WTC11 (cell line): ENCODE measurements around the gene NXN. TPM values are rescaled to one million over a fixed set of nuclear protein-coding genes. Genes with fewer than 3 reads are reported as not detected.

Source experiments
- ATAC-seq: fragments of 200-7000 bp; cut with Tn5 transposase; 2 replicates; pipeline ENCODE4 v1.10.0; 2021; ENCODE audit warnings: mild to moderate bottlenecking, moderate library complexity
- CTCF ChIA-PET: fragments of 300-600 bp; sonication (Branson Sonifier 250); formaldehyde crosslinking; loops from one replicate; lab custom pipeline; 2021; ENCODE audit warnings: antibody characterized with exemption; lab: Charles Lee
- POLR2A ChIA-PET: fragments of 350-600 bp; sonication (Branson Sonifier 250); formaldehyde crosslinking; loops from one replicate; lab custom pipeline; 2021; ENCODE audit warnings: antibody characterized with exemption; lab: Charles Lee
- DNase-seq: peaks from one replicate; pipeline ENCODE4 v3.0.0; 2021; ENCODE audit warnings: low spot score
- H3K27ac Mint-ChIP-seq: 2 replicates; pipeline ENCODE4 v1.8.0; 2021; ENCODE audit warnings: mixed read lengths
- H3K27me3 Mint-ChIP-seq: 2 replicates; pipeline ENCODE4 v1.8.0; 2021; ENCODE audit warnings: low read depth, mild to moderate bottlenecking, moderate library complexity, mixed read lengths
- H3K36me3 Mint-ChIP-seq: 2 replicates; pipeline ENCODE4 v1.8.0; 2021; ENCODE audit warnings: mixed read lengths
- H3K4me1 Mint-ChIP-seq: 2 replicates; pipeline ENCODE4 v1.8.0; 2022; ENCODE audit warnings: mixed read lengths
- H3K4me3 Mint-ChIP-seq: 2 replicates; pipeline ENCODE4 v1.8.0; 2021; ENCODE audit warnings: mild to moderate bottlenecking, moderate library complexity, mixed read lengths
- H3K9me3 Mint-ChIP-seq: 2 replicates; pipeline ENCODE4 v1.8.0; 2021; ENCODE audit warnings: mixed read lengths
- ATF1 ChIP-seq: sonication (generic); formaldehyde crosslinking; IDR thresholded peaks from 2 replicates; pipeline ENCODE4 v1.8.1; 2023; ENCODE audit warnings: mild to moderate bottlenecking, moderate library complexity, missing genetic modification reagents
- CREB1 ChIP-seq: sonication (generic); formaldehyde crosslinking; IDR thresholded peaks from 2 replicates; pipeline ENCODE4 v1.8.0; 2023; ENCODE audit warnings: mild to moderate bottlenecking, missing genetic modification reagents
- E2F1 ChIP-seq: sonication (generic); formaldehyde crosslinking; IDR thresholded peaks from 2 replicates; pipeline ENCODE4 v1.8.0; 2022; ENCODE audit warnings: mild to moderate bottlenecking, missing genetic modification reagents
- ERG ChIP-seq: fragments of 250-450 bp; sonication (Bioruptor Pico); IDR thresholded peaks from 2 replicates; pipeline ENCODE4 v1.8.0; 2021; ENCODE audit warnings: mild to moderate bottlenecking
- GABPB1 ChIP-seq: sonication (generic); formaldehyde crosslinking; IDR thresholded peaks from 2 replicates; pipeline ENCODE4 v1.8.1; 2023; ENCODE audit warnings: mild to moderate bottlenecking, missing genetic modification reagents
- GRHL2 ChIP-seq: fragments of 250-450 bp; sonication (Bioruptor Pico); IDR thresholded peaks from 2 replicates; pipeline ENCODE4 v1.8.0; 2022; ENCODE audit warnings: mild to moderate bottlenecking, moderate library complexity; ENCODE audit not compliant: insufficient replicate concordance, severe bottlenecking
- GTF2I ChIP-seq: fragments of 250-450 bp; sonication (Bioruptor Pico); conservative IDR thresholded peaks from 2 replicates; pipeline ENCODE4 v1.4.0; 2021; ENCODE audit warnings: mild to moderate bottlenecking
- IRF2 ChIP-seq: sonication (generic); formaldehyde crosslinking; IDR thresholded peaks from 2 replicates; pipeline ENCODE4 v1.8.0; 2022; ENCODE audit warnings: low read depth, missing genetic modification reagents, borderline replicate concordance
- JUN ChIP-seq: sonication (generic); formaldehyde crosslinking; IDR thresholded peaks from 2 replicates; pipeline ENCODE4 v1.8.0; 2023; ENCODE audit warnings: mild to moderate bottlenecking, missing genetic modification reagents
- NFE2L1 ChIP-seq: sonication (generic); formaldehyde crosslinking; IDR thresholded peaks from 2 replicates; pipeline ENCODE4 v1.8.1; 2023; ENCODE audit warnings: missing genetic modification reagents
- NR1H2 ChIP-seq: sonication (generic); formaldehyde crosslinking; IDR thresholded peaks from 2 replicates; pipeline ENCODE4 v1.9.0; 2021; ENCODE audit warnings: mild to moderate bottlenecking, moderate library complexity, missing genetic modification reagents
- NR2C2 ChIP-seq: sonication (generic); formaldehyde crosslinking; IDR thresholded peaks from 2 replicates; pipeline ENCODE4 v1.8.0; 2022; ENCODE audit warnings: mild to moderate bottlenecking, missing genetic modification reagents
- NR3C1 ChIP-seq: sonication (generic); formaldehyde crosslinking; conservative IDR thresholded peaks from 2 replicates; pipeline ENCODE4 v1.8.1; 2023; ENCODE audit warnings: low read depth, mild to moderate bottlenecking, missing genetic modification reagents
- PRRX2 ChIP-seq: fragments of 250-450 bp; sonication (Bioruptor Pico); IDR thresholded peaks from 2 replicates; pipeline ENCODE4 v1.8.0; 2021; ENCODE audit warnings: mild to moderate bottlenecking
- SP1 ChIP-seq: sonication (generic); formaldehyde crosslinking; conservative IDR thresholded peaks from 2 replicates; pipeline ENCODE4 v1.8.1; 2022; ENCODE audit warnings: missing genetic modification reagents
- TEAD4 ChIP-seq: sonication (generic); formaldehyde crosslinking; IDR thresholded peaks from 2 replicates; pipeline ENCODE4 v1.8.0; 2022; ENCODE audit warnings: mild to moderate bottlenecking, missing genetic modification reagents
- USF1 ChIP-seq: sonication (generic); formaldehyde crosslinking; IDR thresholded peaks from 2 replicates; pipeline ENCODE4 v1.8.0; 2022; ENCODE audit warnings: mild to moderate bottlenecking, missing genetic modification reagents
- ZNF232 ChIP-seq: sonication (generic); formaldehyde crosslinking; IDR thresholded peaks from 2 replicates; pipeline ENCODE4 v1.8.0; 2022; ENCODE audit warnings: mild to moderate bottlenecking, missing genetic modification reagents
- ZNF263 ChIP-seq: sonication (generic); formaldehyde crosslinking; IDR thresholded peaks from 2 replicates; pipeline ENCODE4 v1.8.1; 2022; ENCODE audit warnings: low read depth, mild to moderate bottlenecking, moderate library complexity, missing genetic modification reagents
- ZNF416 ChIP-seq: fragments of 250-450 bp; sonication (Bioruptor Pico); IDR thresholded peaks from 2 replicates; pipeline ENCODE4 v1.9.0; 2021; ENCODE audit warnings: mild to moderate bottlenecking, inconsistent platforms
- total RNA-seq: library from RNA; stranded (reverse); gene quantifications from 3 replicates; pipeline ENCODE4 v1.2.3, GENCODE V29; 2021
- TF ChIP-seq, protein P1 (sequence below): sonication (generic); formaldehyde crosslinking; IDR thresholded peaks from 2 replicates; pipeline ENCODE4 v1.8.0; 2023; ENCODE audit warnings: missing genetic modification reagents
- TF ChIP-seq, protein P2 (sequence below): sonication (generic); formaldehyde crosslinking; IDR thresholded peaks from 2 replicates; pipeline ENCODE4 v1.8.0; 2022; ENCODE audit warnings: mild to moderate bottlenecking, missing genetic modification reagents
- TF ChIP-seq, protein P3 (sequence below): sonication (generic); formaldehyde crosslinking; IDR thresholded peaks from 2 replicates; pipeline ENCODE4 v1.8.1; 2022; ENCODE audit warnings: low read depth, mild to moderate bottlenecking, moderate library complexity, missing genetic modification reagents, borderline replicate concordance
- TF ChIP-seq, protein P4 (sequence below): sonication (generic); formaldehyde crosslinking; IDR thresholded peaks from 2 replicates; pipeline ENCODE4 v1.8.1; 2022; ENCODE audit warnings: missing genetic modification reagents, borderline replicate concordance

Gene NXN
- total RNA-seq, 1 experiment from 2014 or later = 96.8 TPM

DNA sequence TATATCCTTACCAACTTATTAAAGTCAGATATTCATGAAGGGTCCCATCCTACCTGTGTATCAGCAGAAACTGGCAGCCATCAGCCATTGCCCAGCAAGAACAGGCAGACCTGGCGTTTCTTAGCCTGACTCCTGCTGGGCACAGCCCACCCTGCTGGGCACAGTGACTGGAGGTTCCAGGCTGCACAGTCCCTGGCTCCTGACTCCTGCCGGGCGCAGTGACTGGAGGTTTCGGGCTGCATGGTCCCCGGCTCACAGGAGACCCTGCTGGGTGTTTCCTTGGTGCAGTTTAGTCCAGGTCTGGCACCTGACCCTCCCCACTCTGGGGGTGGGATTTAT lies 24.0 kb upstream of the NXN start:
- ATAC-seq (no peak), DNase-seq (no peak)
- no peaks in the 10 kb centered on the region for H3K9me3 Mint-ChIP-seq
- H3K4me3 Mint-ChIP-seq = no peak overlapping the region
- H3K4me1 Mint-ChIP-seq = peaks cover 7% of the 10 kb centered on the region
- H3K27me3 Mint-ChIP-seq = no peaks in the 10 kb centered on the region
- TF ChIP-seq NR1H2 = no peak
- TF ChIP-seq E2F1 (CRISPR knock-in tag) = no peak
- no peak for TF ChIP-seq GTF2I
- TF ChIP-seq PRRX2 (CRISPR knock-in tag) = no peak
- POLR2A ChIA-PET = no interaction called here
- CTCF ChIA-PET = interaction anchor here (1.5 to 9.1 kb wide), 2 partner anchors 52 to 55 kb away, joined by 6 to 56 read pairs; no protein-coding TSS in a partner anchor
- H3K36me3 Mint-ChIP-seq = peaks cover 33% of the 10 kb centered on the region
- no peak overlapping the region for H3K27ac Mint-ChIP-seq

DNA sequence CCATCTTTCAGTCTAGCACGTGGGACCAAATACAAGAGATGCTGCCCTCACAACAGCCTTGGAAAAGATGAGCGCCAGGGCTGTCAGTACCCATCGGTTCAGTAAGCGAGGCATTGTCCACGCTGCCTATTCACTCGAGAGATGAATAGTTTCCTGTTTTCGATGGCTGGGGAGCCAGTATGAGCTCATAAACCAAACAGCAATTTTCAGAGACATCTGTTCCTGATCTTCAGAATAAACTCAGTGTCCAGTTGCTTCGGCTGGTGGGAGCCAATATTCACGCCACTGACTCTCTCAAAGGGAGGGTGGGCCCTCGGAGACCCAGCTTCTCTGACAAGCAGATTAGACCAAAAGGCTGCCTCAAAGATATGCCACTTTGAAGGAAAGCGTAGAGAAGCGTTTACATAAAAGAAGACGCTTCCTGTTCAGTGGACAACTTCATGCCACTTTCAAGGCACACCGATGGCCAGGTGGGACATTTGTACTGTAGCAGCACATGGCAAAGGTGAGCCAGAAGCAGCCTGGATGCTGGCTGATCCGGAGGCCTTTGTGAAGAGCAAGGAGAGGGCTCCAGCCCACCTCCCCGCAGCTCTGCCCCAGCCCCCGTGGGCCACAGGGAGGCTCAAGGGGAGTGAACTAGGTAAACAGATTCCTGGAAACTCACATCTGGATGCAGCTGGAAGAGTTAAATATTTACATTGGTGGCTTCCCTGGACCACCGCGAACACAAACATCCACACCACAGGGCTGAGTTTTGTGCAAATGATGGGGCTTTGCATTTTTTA lies 23.4 kb upstream of the NXN start:
- ATAC-seq = no peak
- no peak overlapping the region for H3K4me3 Mint-ChIP-seq
- H3K4me1 Mint-ChIP-seq = peaks cover 11% of the 10 kb centered on the region
- no peaks in the 10 kb centered on the region for H3K27me3 Mint-ChIP-seq
- ChIA-PET CTCF (interaction anchor here (1.5 to 9.1 kb wide), 2 partner anchors 53 to 55 kb away, joined by 6 to 56 read pairs; no protein-coding TSS in a partner anchor), POLR2A (no interaction called here)
- H3K9me3 Mint-ChIP-seq = no peaks in the 10 kb centered on the region
- H3K36me3 Mint-ChIP-seq = peaks cover 33% of the 10 kb centered on the region
- DNase-seq = no peak
- no peak overlapping the region for H3K27ac Mint-ChIP-seq
- no peak for TF ChIP-seq SP1 (CRISPR knock-in tag)

GRCh38 chr17:1002412-1002753 lies 22.8 kb upstream of the NXN start:
- no peak for DNase-seq
- H3K4me1 Mint-ChIP-seq = peaks cover 15% of the 10 kb centered on the region
- no peak overlapping the region for H3K27ac Mint-ChIP-seq
- H3K36me3 Mint-ChIP-seq = peaks cover 33% of the 10 kb centered on the region
- no peak overlapping the region for H3K4me3 Mint-ChIP-seq
- POLR2A ChIA-PET = no interaction called here
- TF ChIP-seq, protein P1, sequence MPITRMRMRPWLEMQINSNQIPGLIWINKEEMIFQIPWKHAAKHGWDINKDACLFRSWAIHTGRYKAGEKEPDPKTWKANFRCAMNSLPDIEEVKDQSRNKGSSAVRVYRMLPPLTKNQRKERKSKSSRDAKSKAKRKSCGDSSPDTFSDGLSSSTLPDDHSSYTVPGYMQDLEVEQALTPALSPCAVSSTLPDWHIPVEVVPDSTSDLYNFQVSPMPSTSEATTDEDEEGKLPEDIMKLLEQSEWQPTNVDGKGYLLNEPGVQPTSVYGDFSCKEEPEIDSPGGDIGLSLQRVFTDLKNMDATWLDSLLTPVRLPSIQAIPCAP (CRISPR knock-in tag) = no peak
- TF ChIP-seq NFE2L1 (CRISPR knock-in tag) = no peak
- TF ChIP-seq ERG (CRISPR knock-in tag) = no peak
- no peak for TF ChIP-seq TEAD4
- TF ChIP-seq GABPB1 = no peak
- TF ChIP-seq, protein P2, sequence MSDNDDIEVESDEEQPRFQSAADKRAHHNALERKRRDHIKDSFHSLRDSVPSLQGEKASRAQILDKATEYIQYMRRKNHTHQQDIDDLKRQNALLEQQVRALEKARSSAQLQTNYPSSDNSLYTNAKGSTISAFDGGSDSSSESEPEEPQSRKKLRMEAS (CRISPR knock-in tag) = no peak
- TF ChIP-seq, protein P3, sequence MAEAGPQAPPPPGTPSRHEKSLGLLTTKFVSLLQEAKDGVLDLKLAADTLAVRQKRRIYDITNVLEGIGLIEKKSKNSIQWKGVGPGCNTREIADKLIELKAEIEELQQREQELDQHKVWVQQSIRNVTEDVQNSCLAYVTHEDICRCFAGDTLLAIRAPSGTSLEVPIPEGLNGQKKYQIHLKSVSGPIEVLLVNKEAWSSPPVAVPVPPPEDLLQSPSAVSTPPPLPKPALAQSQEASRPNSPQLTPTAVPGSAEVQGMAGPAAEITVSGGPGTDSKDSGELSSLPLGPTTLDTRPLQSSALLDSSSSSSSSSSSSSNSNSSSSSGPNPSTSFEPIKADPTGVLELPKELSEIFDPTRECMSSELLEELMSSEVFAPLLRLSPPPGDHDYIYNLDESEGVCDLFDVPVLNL (CRISPR knock-in tag) = no peak
- TF ChIP-seq CREB1 (CRISPR knock-in tag) = no peak
- TF ChIP-seq NR2C2 = no peak
- no peak for TF ChIP-seq USF1 (CRISPR knock-in tag)
- TF ChIP-seq, protein P4, sequence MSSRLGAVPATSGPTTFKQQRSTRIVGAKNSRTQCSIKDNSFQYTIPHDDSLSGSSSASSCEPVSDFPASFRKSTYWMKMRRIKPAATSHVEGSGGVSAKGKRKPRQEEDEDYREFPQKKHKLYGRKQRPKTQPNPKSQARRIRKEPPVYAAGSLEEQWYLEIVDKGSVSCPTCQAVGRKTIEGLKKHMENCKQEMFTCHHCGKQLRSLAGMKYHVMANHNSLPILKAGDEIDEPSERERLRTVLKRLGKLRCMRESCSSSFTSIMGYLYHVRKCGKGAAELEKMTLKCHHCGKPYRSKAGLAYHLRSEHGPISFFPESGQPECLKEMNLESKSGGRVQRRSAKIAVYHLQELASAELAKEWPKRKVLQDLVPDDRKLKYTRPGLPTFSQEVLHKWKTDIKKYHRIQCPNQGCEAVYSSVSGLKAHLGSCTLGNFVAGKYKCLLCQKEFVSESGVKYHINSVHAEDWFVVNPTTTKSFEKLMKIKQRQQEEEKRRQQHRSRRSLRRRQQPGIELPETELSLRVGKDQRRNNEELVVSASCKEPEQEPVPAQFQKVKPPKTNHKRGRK (CRISPR knock-in tag) = no peak
- no peak for TF ChIP-seq NR3C1 (CRISPR knock-in tag)
- TF ChIP-seq ATF1 = no peak
- no peak for TF ChIP-seq GRHL2 (CRISPR knock-in tag)
- no peak for TF ChIP-seq PRRX2 (CRISPR knock-in tag)
- no peak for TF ChIP-seq JUN (CRISPR knock-in tag)
- TF ChIP-seq ZNF232 (CRISPR knock-in tag) = no peak
- TF ChIP-seq IRF2 = no peak
- no peak for TF ChIP-seq ZNF263 (CRISPR knock-in tag)
- no peak for TF ChIP-seq ZNF416 (CRISPR knock-in tag)
- TF ChIP-seq, all 79 proteins: peak for 0
- CTCF ChIA-PET = interaction anchor here (1.5 to 9.1 kb wide), 2 partner anchors 53 to 56 kb away, joined by 6 to 56 read pairs; no protein-coding TSS in a partner anchor
- no peaks in the 10 kb centered on the region for H3K9me3 Mint-ChIP-seq
- no peak for ATAC-seq
- H3K27me3 Mint-ChIP-seq = no peaks in the 10 kb centered on the region
